ENCODE measurements around the gene UGT1A4.

Gene UGT1A4

GRCh38 chr2:233811732-233812131 is 93.2 kb downstream of the UGT1A4 start:
- H3K79me2 ChIP-seq (ENCODE audit: insufficient read depth, low read depth), result no peaks in the 10 kb centered on the region
- no peaks in the 10 kb centered on the region for H3K36me3 ChIP-seq (ENCODE audit: insufficient read depth)
- H3K4me1 ChIP-seq (ENCODE audit: low read depth, poor library complexity, severe bottlenecking), result no peaks in the 10 kb centered on the region
- no peak overlapping the region for H3K4me3 ChIP-seq (IDR thresholded peaks at IDR 0.05; ENCODE audit: insufficient read depth, low read depth, low read length)
- no peak overlapping the region for H3K27ac ChIP-seq
- H2AFZ ChIP-seq (ENCODE audit: low read depth), result no peak overlapping the region
- H3K4me2 ChIP-seq, result no peak overlapping the region
- no peaks in the 10 kb centered on the region for H4K20me1 ChIP-seq (ENCODE audit: insufficient read depth)
- H3K27me3 ChIP-seq (ENCODE audit: insufficient read depth, low read depth), result no peaks in the 10 kb centered on the region
- no peak for TF ChIP-seq CTCF (conservative IDR thresholded peaks at IDR 0.05; ENCODE audit: low read depth, low read length)
- no peak overlapping the region for H3K9ac ChIP-seq

- no peaks in the 10 kb centered on the region for H4K20me1 ChIP-seq (ENCODE audit: insufficient read depth)
- no peak overlapping the region for H3K27ac ChIP-seq
- H3K9ac ChIP-seq, result no peak overlapping the region
- H3K27me3 ChIP-seq (ENCODE audit: insufficient read depth, low read depth), result no peaks in the 10 kb centered on the region
- no peak for TF ChIP-seq CTCF (conservative IDR thresholded peaks at IDR 0.05; ENCODE audit: low read depth, low read length)
- no peak overlapping the region for H3K4me3 ChIP-seq (IDR thresholded peaks at IDR 0.05; ENCODE audit: insufficient read depth, low read depth, low read length)
- H3K79me2 ChIP-seq (ENCODE audit: insufficient read depth, low read depth), result no peaks in the 10 kb centered on the region
- no peak overlapping the region for H3K4me2 ChIP-seq
- H3K36me3 ChIP-seq (ENCODE audit: insufficient read depth), result no peaks in the 10 kb centered on the region
- H3K4me1 ChIP-seq (ENCODE audit: low read depth, poor library complexity, severe bottlenecking), result no peaks in the 10 kb centered on the region
- no peak overlapping the region for H2AFZ ChIP-seq (ENCODE audit: low read depth)
Observed at GRCh38 chr2:233813236-233814055, 94.9 kb downstream of the UGT1A4 start.

- no peak overlapping the region for H3K9ac ChIP-seq
- H3K79me2 ChIP-seq (ENCODE audit: insufficient read depth, low read depth), result no peaks in the 10 kb centered on the region
- no peak overlapping the region for H3K27ac ChIP-seq
- no peaks in the 10 kb centered on the region for H3K4me1 ChIP-seq (ENCODE audit: low read depth, poor library complexity, severe bottlenecking)
- H3K4me2 ChIP-seq, result no peak overlapping the region
- H3K27me3 ChIP-seq (ENCODE audit: insufficient read depth, low read depth), result no peaks in the 10 kb centered on the region
- no peaks in the 10 kb centered on the region for H3K36me3 ChIP-seq (ENCODE audit: insufficient read depth)
- TF ChIP-seq CTCF (conservative IDR thresholded peaks at IDR 0.05; ENCODE audit: low read depth, low read length), result no peak
- H3K4me3 ChIP-seq (IDR thresholded peaks at IDR 0.05; ENCODE audit: insufficient read depth, low read depth, low read length), result no peak overlapping the region
- H4K20me1 ChIP-seq (ENCODE audit: insufficient read depth), result no peaks in the 10 kb centered on the region
- H2AFZ ChIP-seq (ENCODE audit: low read depth), result no peak overlapping the region
Observed at GRCh38 chr2:233814056-233814835, 95.7 kb downstream of the UGT1A4 start.

- Histone ChIP-seq H3K4me3 (IDR thresholded peaks at IDR 0.05; ENCODE audit: insufficient read depth, low read depth, low read length) (no peak overlapping the region), H3K27ac (no peak overlapping the region), H3K9ac (no peak overlapping the region), H3K27me3 (ENCODE audit: insufficient read depth, low read depth) (no peaks in the 10 kb centered on the region), H3K4me2 (no peak overlapping the region), H4K20me1 (ENCODE audit: insufficient read depth) (no peaks in the 10 kb centered on the region), H3K79me2 (ENCODE audit: insufficient read depth, low read depth) (no peaks in the 10 kb centered on the region), H2AFZ (ENCODE audit: low read depth) (no peak overlapping the region), H3K4me1 (ENCODE audit: low read depth, poor library complexity, severe bottlenecking) (no peaks in the 10 kb centered on the region), H3K36me3 (ENCODE audit: insufficient read depth) (no peaks in the 10 kb centered on the region)
- TF ChIP-seq CTCF (conservative IDR thresholded peaks at IDR 0.05; ENCODE audit: low read depth, low read length), result no peak
Observed at GRCh38 chr2:233815861-233816260, 97.3 kb downstream of the UGT1A4 start.
